GM12892 (cell line): ENCODE data around the gene KMT2B.

Experiments
- POLR2A ChIP-seq: IDR thresholded peaks from 2 replicates; pipeline ENCODE4 v1.6.1; 2011; ENCODE audit warnings: low read depth, low read length, control low read depth
- POLR2AphosphoS5 ChIP-seq: IDR thresholded peaks from 2 replicates; pipeline ENCODE4 v1.6.1; 2011; ENCODE audit warnings: low read depth, low read length, control low read depth
- TAF1 ChIP-seq: IDR thresholded peaks from 2 replicates; pipeline ENCODE4 v1.6.1; 2011; ENCODE audit warnings: low read depth, mild to moderate bottlenecking, control low read depth, low read length, borderline replicate concordance

DNA sequence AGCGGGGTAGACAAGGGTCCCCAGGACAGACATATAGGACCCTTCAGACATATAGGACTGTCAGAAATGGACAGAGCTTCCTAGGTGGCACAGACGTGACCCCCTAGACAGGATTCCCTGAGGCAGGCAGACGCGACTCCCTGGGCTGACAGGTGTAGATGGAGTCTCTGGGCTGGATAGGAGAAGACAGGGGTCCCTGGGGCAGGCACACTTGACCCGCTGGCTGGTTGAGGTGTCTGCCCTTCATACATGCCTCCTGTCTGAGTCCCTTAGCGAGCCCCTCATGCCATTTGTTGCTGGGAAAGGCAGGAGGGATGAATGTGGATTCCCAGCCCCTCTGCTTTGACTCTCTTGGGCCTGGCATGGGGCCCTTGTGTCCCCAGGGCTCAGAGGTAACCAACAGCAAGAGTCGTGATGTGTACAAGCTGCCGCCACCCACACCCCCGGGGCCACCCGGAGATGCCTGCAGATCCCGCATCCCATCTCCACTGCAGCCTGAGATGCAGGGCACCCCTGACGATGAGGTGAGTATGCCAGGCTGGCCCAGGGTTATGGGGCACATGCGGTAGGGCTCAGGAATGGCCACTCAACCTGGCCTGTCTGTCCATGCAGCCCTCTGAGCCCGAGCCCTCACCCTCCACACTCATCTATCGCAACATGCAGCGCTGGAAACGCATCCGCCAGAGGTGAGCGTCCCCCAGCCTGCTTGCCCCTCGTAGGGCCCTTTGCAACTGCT lies 36.0 kb downstream of the KMT2B start:
- no peak for TF ChIP-seq POLR2A
- no peak for TF ChIP-seq POLR2AphosphoS5
- no peak for TF ChIP-seq TAF1
